Measurements from ENCODE around the gene TRABD2B. TPM values are rescaled to one million over a fixed set of nuclear protein-coding genes. Genes with fewer than 3 reads are reported as not detected.

The TRABD2B gene
- polyA plus RNA-seq, 1 of the 3 experiments (the other 2 are of a cell fraction) = 0.03 TPM

GRCh38 chr1:47906009-47906432 lies 91.2 kb downstream of the TRABD2B start:
- Histone ChIP-seq H3K36me3 (replicated peaks in 1 of 2; ENCODE audit: control insufficient read depth in 1 of 2, insufficient read depth in 2 of 2, low read length in 1 of 2) (no peaks in the 10 kb centered on the region), H3K27me3 (ENCODE audit: insufficient read depth) (no peaks in the 10 kb centered on the region; the same call in 1 of the 2 replicates), H3K9me2 (no peaks in the 10 kb centered on the region), H4K20me1 (ENCODE audit: insufficient read depth) (no peaks in the 10 kb centered on the region), H3K27ac (ENCODE audit: low read depth in 2 of 2, low read length in 1 of 2) (no peak overlapping the region), H3F3A (replicated peaks; ENCODE audit: insufficient read depth) (no peaks in the 10 kb centered on the region), H3K9ac (no peak overlapping the region), H3K79me2 (ENCODE audit: insufficient read depth) (no peaks in the 10 kb centered on the region), H3K4me1 (ENCODE audit: control insufficient read depth in 1 of 2, insufficient read depth in 2 of 2, low read depth in 1 of 2, low read length in 1 of 2) (peaks cover 0 to 4% of the 10 kb centered on the region in 2 experiments; a peak in 1 of 4 replicates), H3K9me3 (no peaks in the 10 kb centered on the region), H2AFZ (ENCODE audit: low read depth) (no peak overlapping the region), H3K4me3 (ENCODE audit: low read depth in 2 of 2, low read length in 1 of 2) (no peak overlapping the region), H3K4me2 (no peak overlapping the region)
- no peak for TF ChIP-seq USF2 (IDR thresholded peaks at IDR 0.05; ENCODE audit: borderline replicate concordance, low read depth, low read length)
- TF ChIP-seq RAD21 (IDR thresholded peaks at IDR 0.05; ENCODE audit: low read length) = no peak
- TF ChIP-seq USF1 (IDR thresholded peaks at IDR 0.05; ENCODE audit: borderline replicate concordance, low read depth) = no peak
- no peak for TF ChIP-seq EP300 (IDR thresholded peaks at IDR 0.05; ENCODE audit: borderline replicate concordance in 1 of 2, low read depth in 1 of 2, low read length in 1 of 2)
- TF ChIP-seq FOXJ3 (CRISPR knock-in tag; IDR thresholded peaks at IDR 0.05) = no peak
- TF ChIP-seq ZBTB33 (IDR thresholded peaks at IDR 0.05; ENCODE audit: borderline replicate concordance, low read depth) = no peak
- ChIA-PET POLR2A (no interaction called here), CTCF (interaction anchor here (1.1 kb wide), 1 partner anchor 167 kb away, joined by 4 read pairs; no protein-coding TSS in a partner anchor)
- no peak for DNase-seq
- 17% methylated on average over 4 of the region's 4 CpGs for WGBS (ENCODE audit: low lambda C conversion rate)

GRCh38 chr1:47903723-47904122 lies 93.5 kb downstream of the TRABD2B start:
- H3F3A ChIP-seq (replicated peaks; ENCODE audit: insufficient read depth) = no peaks in the 10 kb centered on the region
- H3K4me2 ChIP-seq = no peak overlapping the region
- no peaks in the 10 kb centered on the region for H4K20me1 ChIP-seq (ENCODE audit: insufficient read depth)
- no peaks in the 10 kb centered on the region for H3K79me2 ChIP-seq (ENCODE audit: insufficient read depth)
- no peak overlapping the region for H2AFZ ChIP-seq (ENCODE audit: low read depth)
- H3K27me3 ChIP-seq (ENCODE audit: insufficient read depth) = no peaks in the 10 kb centered on the region; the same call in 1 of the 2 replicates
- H3K4me1 ChIP-seq (ENCODE audit: control insufficient read depth in 1 of 2, insufficient read depth in 2 of 2, low read depth in 1 of 2, low read length in 1 of 2) = peaks cover 0 to 6% of the 10 kb centered on the region in 2 experiments; a peak in 1 of 4 replicates
- CTCF ChIA-PET = interaction anchor here (1.0 kb wide), 1 partner anchor 118 kb away, joined by 3 read pairs; no protein-coding TSS in a partner anchor
- no peak for DNase-seq
- no peaks in the 10 kb centered on the region for H3K36me3 ChIP-seq (replicated peaks in 1 of 2; ENCODE audit: control insufficient read depth in 1 of 2, insufficient read depth in 2 of 2, low read length in 1 of 2)
- H3K9me2 ChIP-seq = no peaks in the 10 kb centered on the region
- POLR2A ChIA-PET = no interaction called here
- H3K9me3 ChIP-seq = no peaks in the 10 kb centered on the region
- TF ChIP-seq USF1 (IDR thresholded peaks at IDR 0.05; ENCODE audit: borderline replicate concordance, low read depth) = no peak
- no peak for TF ChIP-seq RCOR1 (IDR thresholded peaks at IDR 0.05; ENCODE audit: low read length)
- TF ChIP-seq CTCF (IDR thresholded peaks at IDR 0.05) = no peak
- TF ChIP-seq ELF1 (IDR thresholded peaks at IDR 0.05) = no peak
- TF ChIP-seq RFX5 (IDR thresholded peaks at IDR 0.05; ENCODE audit: low read length) = no peak
- no peak overlapping the region for H3K4me3 ChIP-seq (ENCODE audit: low read depth in 2 of 2, low read length in 1 of 2)
- no peak overlapping the region for H3K9ac ChIP-seq
- H3K27ac ChIP-seq (ENCODE audit: low read depth in 2 of 2, low read length in 1 of 2) = no peak overlapping the region

All from SK-N-SH (cell line).